HG03159 (cell line): Measurements from ENCODE around the gene STH.

Experiments
- ATAC-seq: cut with Tn5 transposase; IDR thresholded peaks from one replicate; pipeline ENCODE4 v1.9.1; 2021; ENCODE audit warnings: mild to moderate bottlenecking, moderate library complexity; ENCODE audit not compliant: unreplicated experiment

The STH gene

DNA sequence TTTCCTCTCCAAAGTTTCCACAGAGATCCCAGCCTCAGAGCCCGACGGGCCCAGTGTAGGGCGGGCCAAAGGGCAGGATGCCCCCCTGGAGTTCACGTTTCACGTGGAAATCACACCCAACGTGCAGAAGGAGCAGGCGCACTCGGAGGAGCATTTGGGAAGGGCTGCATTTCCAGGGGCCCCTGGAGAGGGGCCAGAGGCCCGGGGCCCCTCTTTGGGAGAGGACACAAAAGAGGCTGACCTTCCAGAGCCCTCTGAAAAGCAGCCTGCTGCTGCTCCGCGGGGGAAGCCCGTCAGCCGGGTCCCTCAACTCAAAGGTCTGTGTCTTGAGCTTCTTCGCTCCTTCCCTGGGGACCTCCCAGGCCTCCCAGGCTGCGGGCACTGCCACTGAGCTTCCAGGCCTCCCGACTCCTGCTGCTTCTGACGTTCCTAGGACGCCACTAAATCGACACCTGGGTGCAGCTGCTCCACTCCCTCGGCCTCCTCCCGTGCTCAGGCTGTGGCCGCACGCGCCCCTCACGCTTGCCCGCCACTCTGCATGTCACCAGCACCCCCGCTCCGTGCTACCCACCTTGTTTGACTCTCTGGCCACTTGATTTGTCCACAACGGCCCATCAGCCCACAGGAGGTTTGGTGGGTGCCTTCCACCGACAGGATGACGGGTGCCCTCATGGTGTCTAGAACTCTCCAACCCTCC lies 15.3 kb upstream of the STH start:
- ATAC-seq: no peak

- no peak for ATAC-seq
Observed at GRCh38 chr17:45984368-45984767, 14.7 kb upstream of the STH start.

GRCh38 chr17:45985447-45985846 lies 13.6 kb upstream of the STH start:
- ATAC-seq: no peak

DNA sequence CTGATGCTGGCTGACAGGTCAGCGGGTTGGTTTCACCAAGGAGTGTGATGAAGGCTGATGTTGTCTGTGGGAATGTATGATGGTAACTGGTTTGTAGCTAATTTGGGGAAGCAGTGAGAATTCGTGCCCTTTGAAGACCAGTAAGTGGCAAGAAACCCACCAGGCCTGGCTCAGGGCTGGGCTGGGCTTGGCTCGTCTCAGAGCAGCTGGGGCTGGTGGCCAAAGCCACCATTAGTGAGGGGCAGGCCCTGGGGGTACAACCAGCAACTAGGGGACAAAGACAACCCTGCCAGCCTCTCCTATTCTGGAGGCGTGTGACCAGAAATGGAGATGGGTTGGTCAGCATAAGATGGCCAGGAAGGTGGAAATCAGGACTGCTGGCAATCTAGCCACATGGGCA lies 13.0 kb upstream of the STH start:
- no peak for ATAC-seq

DNA sequence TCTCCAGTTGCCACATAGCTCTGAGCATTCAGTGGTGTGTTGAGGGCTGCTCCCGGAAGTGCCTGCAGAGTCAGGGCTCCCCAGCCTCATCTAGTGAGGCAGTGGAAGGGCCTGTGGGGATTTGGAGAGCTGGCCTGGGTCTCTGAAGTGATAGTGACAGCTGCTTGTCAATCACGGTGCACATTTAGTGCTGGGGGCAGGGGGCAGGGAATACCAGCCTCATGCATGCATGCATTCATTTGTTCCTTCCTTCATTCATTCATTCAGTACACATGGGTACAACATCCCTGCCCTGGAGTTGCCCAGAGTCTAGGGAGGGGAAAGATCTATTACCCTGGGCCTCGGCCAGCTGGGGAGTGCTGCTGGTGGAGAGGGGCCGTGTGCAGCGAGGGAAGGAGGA lies 11.3 kb upstream of the STH start:
- ATAC-seq: no peak

DNA sequence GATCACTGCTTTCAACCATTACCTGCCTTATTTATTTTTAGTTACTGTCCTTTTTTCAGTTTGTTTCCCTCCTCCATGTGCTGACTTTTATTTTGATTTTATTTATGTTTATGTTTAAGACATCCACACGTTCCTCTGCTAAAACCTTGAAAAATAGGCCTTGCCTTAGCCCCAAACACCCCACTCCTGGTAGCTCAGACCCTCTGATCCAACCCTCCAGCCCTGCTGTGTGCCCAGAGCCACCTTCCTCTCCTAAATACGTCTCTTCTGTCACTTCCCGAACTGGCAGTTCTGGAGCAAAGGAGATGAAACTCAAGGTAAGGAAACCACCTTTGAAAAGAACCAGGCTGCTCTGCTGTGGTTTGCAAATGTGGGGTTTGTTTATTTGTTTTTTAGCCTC lies 9.3 kb upstream of the STH start:
- ATAC-seq: no peak

DNA sequence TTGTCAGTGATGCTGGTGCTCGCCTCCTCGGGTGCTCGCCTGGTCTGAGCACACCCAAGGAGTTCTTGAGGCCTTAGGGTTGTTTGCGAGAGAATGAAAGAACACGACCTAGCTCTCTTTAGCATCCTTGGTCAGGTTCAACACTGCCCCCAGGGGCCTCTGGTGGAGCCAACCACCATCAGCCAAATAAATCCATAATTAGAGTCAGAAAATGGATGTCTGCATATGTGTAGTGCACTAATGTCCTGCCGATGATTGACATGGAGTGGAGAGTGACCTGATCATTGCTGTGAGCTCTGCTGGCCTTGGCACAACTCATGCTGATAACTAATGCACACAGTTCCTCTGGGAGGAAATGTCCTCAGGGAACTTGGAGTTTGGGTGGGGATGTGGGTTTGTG lies 8.2 kb upstream of the STH start:
- ATAC-seq: no peak

DNA sequence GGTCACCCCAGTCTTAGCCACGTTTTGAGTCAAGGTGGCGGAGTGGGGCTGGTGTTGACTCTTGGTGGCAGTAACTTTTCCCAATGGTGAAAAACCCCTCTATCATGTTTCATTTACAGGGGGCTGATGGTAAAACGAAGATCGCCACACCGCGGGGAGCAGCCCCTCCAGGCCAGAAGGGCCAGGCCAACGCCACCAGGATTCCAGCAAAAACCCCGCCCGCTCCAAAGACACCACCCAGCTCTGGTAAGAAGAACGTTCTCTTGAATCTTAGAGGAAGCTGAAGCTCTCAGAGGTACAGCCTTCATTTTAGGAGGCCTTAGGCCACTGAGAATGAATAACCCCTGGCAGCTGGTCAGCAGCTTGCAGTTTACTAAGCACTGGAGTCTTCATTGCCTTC lies 7.7 kb upstream of the STH start:
- no peak for ATAC-seq

- ATAC-seq: no peak
Observed at GRCh38 chr17:45992175-45992574, 6.9 kb upstream of the STH start.

DNA sequence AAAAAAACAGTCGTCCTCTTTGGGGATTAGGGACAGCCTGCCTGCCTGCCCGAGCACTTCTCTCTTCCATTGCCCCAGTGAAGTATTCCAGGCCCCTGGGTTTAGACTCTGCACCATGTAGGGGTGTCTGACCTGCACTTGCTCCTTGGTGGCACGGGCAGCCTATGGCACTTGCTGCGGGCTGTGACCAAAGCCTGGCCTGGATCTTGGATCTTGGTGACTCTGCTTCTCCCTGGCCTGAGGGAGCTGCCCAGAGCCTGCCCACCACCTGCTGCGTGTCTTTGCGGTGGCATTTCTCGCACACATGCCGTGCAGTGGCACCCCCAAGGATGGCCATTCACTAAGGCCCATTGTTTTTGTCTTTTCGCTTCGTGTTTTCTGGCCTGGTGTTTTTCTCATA lies 6.1 kb upstream of the STH start:
- ATAC-seq: no peak

DNA sequence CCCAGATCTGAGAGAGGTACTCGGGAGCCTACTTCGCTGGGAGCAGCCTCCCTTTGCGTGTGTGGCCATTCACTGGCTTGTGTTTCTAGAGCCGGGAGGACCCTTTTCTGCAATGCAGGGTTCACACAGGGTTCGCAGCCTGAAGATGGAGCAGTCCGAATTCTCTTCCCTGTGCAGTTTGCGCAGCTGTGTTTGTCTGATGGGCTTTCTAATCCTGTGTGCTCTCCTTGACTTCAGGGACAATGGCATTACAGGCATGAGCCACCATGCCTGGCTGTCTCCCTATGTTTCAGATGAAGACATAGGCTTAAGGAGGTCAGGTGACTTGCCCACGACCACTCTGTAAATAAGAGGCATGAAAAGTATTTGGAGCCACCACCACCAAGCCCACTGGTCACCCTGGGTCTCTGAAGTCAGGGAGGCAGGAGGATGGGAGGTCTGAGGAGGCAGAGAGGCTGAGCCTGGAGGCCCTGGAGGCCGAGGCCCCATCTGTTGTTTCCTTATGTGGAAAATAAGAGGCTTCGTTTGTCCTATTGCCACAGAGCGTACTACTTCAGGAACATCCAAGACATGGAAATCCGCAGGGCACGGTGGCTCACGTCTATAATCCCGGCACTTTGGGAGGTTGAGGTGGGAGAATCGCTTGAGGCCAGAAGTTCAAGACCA lies 5.0 kb upstream of the STH start:
- ATAC-seq: no peak

- ATAC-seq: no peak
Observed at GRCh38 chr17:45994987-45995386, 4.1 kb upstream of the STH start.

DNA sequence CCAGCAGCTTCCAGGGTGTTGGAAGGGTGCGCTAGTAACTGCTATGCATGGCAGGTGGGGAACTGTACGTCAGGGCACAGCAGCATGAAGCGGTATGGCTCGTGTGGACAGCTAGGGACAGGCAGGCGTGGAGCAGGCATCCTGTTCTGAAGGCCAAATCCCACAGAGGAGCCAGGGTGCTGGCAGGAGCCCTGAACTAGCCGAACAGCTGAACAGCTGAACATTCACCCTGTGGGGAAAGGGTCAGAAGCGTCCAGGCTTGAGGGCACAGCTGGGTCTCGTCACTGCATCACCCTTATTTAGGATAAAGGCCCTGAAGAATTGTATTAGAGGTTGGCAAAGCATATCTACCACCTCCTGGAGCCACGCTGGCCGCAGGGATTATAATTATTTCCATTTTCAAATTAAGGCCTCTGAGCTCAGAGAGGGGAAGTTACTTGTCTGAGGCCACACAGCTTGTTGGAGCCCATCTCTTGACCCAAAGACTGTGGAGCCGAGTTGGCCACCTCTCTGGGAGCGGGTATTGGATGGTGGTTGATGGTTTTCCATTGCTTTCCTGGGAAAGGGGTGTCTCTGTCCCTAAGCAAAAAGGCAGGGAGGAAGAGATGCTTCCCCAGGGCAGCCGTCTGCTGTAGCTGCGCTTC lies 3.3 kb upstream of the STH start:
- ATAC-seq: no peak

DNA sequence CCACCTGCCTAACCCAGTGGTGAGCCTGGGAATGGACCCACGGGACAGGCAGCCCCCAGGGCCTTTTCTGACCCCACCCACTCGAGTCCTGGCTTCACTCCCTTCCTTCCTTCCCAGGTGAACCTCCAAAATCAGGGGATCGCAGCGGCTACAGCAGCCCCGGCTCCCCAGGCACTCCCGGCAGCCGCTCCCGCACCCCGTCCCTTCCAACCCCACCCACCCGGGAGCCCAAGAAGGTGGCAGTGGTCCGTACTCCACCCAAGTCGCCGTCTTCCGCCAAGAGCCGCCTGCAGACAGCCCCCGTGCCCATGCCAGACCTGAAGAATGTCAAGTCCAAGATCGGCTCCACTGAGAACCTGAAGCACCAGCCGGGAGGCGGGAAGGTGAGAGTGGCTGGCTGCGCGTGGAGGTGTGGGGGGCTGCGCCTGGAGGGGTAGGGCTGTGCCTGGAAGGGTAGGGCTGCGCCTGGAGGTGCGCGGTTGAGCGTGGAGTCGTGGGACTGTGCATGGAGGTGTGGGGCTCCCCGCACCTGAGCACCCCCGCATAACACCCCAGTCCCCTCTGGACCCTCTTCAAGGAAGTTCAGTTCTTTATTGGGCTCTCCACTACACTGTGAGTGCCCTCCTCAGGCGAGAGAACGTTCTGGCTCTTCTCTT lies 2.6 kb upstream of the STH start:
- no peak for ATAC-seq

DNA sequence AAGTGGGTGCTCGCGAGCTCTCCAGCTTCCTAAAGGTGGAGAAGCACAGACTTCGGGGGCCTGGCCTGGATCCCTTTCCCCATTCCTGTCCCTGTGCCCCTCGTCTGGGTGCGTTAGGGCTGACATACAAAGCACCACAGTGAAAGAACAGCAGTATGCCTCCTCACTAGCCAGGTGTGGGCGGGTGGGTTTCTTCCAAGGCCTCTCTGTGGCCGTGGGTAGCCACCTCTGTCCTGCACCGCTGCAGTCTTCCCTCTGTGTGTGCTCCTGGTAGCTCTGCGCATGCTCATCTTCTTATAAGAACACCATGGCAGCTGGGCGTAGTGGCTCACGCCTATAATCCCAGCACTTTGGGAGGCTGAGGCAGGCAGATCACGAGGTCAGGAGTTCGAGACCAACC lies 1.9 kb upstream of the STH start:
- ATAC-seq: no peak

- no peak for ATAC-seq
Observed at GRCh38 chr17:45997624-45998023, 1.4 kb upstream of the STH start.

- ATAC-seq: no peak
Observed at GRCh38 chr17:45999900-46000290, 845 bp downstream of the STH start.

DNA sequence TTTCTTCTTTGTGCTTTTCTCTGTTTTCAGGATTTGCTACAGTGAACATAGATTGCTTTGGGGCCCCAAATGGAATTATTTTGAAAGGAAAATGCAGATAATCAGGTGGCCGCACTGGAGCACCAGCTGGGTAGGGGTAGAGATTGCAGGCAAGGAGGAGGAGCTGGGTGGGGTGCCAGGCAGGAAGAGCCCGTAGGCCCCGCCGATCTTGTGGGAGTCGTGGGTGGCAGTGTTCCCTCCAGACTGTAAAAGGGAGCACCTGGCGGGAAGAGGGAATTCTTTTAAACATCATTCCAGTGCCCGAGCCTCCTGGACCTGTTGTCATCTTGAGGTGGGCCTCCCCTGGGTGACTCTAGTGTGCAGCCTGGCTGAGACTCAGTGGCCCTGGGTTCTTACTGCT lies 1.2 kb downstream of the STH start:
- ATAC-seq: no peak

DNA sequence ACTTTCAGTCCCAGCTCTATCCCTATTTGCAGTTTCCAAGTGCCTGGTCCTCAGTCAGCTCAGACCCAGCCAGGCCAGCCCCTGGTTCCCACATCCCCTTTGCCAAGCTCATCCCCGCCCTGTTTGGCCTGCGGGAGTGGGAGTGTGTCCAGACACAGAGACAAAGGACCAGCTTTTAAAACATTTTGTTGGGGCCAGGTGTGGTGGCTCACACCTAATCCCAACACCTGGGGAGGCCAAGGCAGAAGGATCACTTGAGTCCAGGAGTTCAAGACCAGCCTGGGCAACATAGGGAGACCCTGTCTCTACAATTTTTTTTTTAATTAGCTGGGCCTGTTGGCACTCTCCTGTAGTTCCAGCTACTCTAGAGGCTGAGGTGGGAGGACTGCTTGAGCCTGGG lies 1.7 kb downstream of the STH start:
- ATAC-seq: no peak

DNA sequence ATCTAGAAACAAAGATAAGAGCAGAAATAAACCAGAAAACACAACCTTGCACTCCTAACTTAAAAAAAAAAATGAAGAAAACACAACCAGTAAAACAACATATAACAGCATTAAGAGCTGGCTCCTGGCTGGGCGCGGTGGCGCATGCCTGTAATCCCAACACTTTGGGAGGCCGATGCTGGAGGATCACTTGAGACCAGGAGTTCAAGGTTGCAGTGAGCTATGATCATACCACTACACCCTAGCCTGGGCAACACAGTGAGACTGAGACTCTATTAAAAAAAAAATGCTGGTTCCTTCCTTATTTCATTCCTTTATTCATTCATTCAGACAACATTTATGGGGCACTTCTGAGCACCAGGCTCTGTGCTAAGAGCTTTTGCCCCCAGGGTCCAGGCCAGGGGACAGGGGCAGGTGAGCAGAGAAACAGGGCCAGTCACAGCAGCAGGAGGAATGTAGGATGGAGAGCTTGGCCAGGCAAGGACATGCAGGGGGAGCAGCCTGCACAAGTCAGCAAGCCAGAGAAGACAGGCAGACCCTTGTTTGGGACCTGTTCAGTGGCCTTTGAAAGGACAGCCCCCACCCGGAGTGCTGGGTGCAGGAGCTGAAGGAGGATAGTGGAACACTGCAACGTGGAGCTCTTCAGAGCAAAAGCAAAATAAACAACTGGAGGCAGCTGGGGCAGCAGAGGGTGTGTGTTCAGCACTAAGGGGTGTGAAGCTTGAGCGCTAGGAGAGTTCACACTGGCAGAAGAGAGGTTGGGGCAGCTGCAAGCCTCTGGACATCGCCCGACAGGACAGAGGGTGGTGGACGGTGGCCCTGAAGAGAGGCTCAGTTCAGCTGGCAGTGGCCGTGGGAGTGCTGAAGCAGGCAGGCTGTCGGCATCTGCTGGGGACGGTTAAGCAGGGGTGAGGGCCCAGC lies 2.6 kb downstream of the STH start:
- ATAC-seq: no peak
